Fibroblast of lung (primary cell): ENCODE data around the gene ANKRD28.

Experiments used
- CTCF ChIP-seq, 2 donors: IDR thresholded peaks in 1 of 2; conservative IDR thresholded peaks in 1 of 2; 1 replicate in 1 of 2; 2 replicates in 1 of 2; pipeline ENCODE4 v1.5.1; 2011 to 2012; ENCODE audit warnings: low read length in 2 of 2, control low read depth in 1 of 2, inconsistent platforms in 1 of 2, low read depth in 1 of 2, mild to moderate bottlenecking in 1 of 2
- EZH2 ChIP-seq: IDR thresholded peaks from 2 replicates; pipeline ENCODE4 v1.5.1; 2012; ENCODE audit warnings: low read length, control low read depth, mild to moderate bottlenecking; ENCODE audit errors: missing control alignments

GRCh38 chr3:15649341-15649740 lies 148.4 kb downstream of the ANKRD28 start:
- TF ChIP-seq CTCF (conservative IDR thresholded peaks at IDR 0.05 in 1 of 2, IDR thresholded peaks at IDR 0.05 in 1 of 2; ENCODE audit: low read depth in 1 of 2, low read length in 2 of 2) = no peak
- no peak for TF ChIP-seq EZH2
